K562 (cell line): ENCODE measurements around the gene AMIGO1. TPM values are rescaled to one million over a fixed set of nuclear protein-coding genes. Genes with fewer than 3 reads are reported as not detected.

Experiments used
- ARID4B ChIP-seq: sonication (generic); formaldehyde crosslinking; IDR thresholded peaks from 2 replicates; pipeline ENCODE4 v1.8.0; 2022; ENCODE audit warnings: mild to moderate bottlenecking, missing genetic modification reagents
- BCL6 ChIP-seq: fragments of 250-450 bp; sonication (Bioruptor Pico); IDR thresholded peaks from 2 replicates; pipeline ENCODE4 v1.4.0; 2020
- BRF1 ChIP-seq: IDR thresholded peaks from 3 replicates; pipeline ENCODE4 v1.6.1; 2011; ENCODE audit warnings: borderline replicate concordance, mild to moderate bottlenecking; ENCODE audit not compliant: insufficient read length; ENCODE audit errors: extremely low read depth
- CHD1 ChIP-seq: fragments of 200-600 bp; sonication (generic); IDR thresholded peaks from one replicate; pipeline ENCODE4 v1.6.1; 2012; ENCODE audit warnings: mild to moderate bottlenecking, moderate library complexity, low read length, inconsistent platforms
- DMBX1 ChIP-seq: fragments of 250-450 bp; sonication (Bioruptor Pico); IDR thresholded peaks from 2 replicates; pipeline ENCODE4 v1.8.0; 2022; ENCODE audit warnings: inconsistent platforms, mild to moderate bottlenecking, moderate library complexity, borderline replicate concordance
- HMGN3 ChIP-seq: IDR thresholded peaks from 2 replicates; pipeline ENCODE4 v1.6.1; 2011; ENCODE audit warnings: borderline replicate concordance, low read depth, mild to moderate bottlenecking, mixed read lengths, low read length; ENCODE audit not compliant: insufficient read length; ENCODE audit errors: extremely low read depth
- NFATC3 ChIP-seq: fragments of 450-650 bp; IDR thresholded peaks from 2 replicates; pipeline ENCODE4 v1.6.1; 2017; ENCODE audit warnings: mild to moderate bottlenecking
- NRF1 ChIP-seq, 2 experiments: fragments of 450-650 bp; IDR thresholded peaks in 1 of 2; conservative IDR thresholded peaks in 1 of 2; 2 replicates each; pipeline ENCODE4 v1.6.1; 2014; ENCODE audit warnings: mild to moderate bottlenecking in 2 of 2
- SMAD4 ChIP-seq: fragments of 250-450 bp; sonication (Bioruptor Pico); conservative IDR thresholded peaks from 2 replicates; pipeline ENCODE4 v1.8.0; 2021; ENCODE audit warnings: inconsistent platforms, mild to moderate bottlenecking, moderate library complexity
- TAF1 ChIP-seq: IDR thresholded peaks from 2 replicates; pipeline ENCODE4 v1.6.1; 2011; ENCODE audit warnings: mild to moderate bottlenecking, low read length, moderate library complexity; ENCODE audit not compliant: insufficient read depth, control insufficient read depth, severe bottlenecking; ENCODE audit errors: extremely low read depth
- TEAD1 ChIP-seq, 2 experiments: fragments of 450-650 bp in 1 of 2; sonication (generic) in 1 of 2; formaldehyde crosslinking; IDR thresholded peaks; 2 replicates each; pipeline versions ENCODE4 v1.4.0 to v1.8.0; 2020 to 2022; ENCODE audit warnings: mild to moderate bottlenecking in 2 of 2, missing genetic modification reagents in 1 of 2
- USF2 ChIP-seq: sonication (generic); formaldehyde crosslinking; IDR thresholded peaks from 2 replicates; pipeline ENCODE4 v1.5.0; 2020; ENCODE audit warnings: missing genetic modification reagents
- ZNF174 ChIP-seq: fragments of 250-450 bp; sonication (Bioruptor Pico); IDR thresholded peaks from 2 replicates; pipeline ENCODE4 v1.4.0; 2020; ENCODE audit warnings: mild to moderate bottlenecking
- polyA plus RNA-seq, 8 experiments: library from polyadenylated mRNA; depleted of rRNA in 4 of 8; stranded (reverse) in 5 of 8; unstranded in 3 of 8; fragments of >200 nt; fragmentation: Nextera tagmentation in 2 of 8; fragmentation: Illumina TruSeq in 1 of 8; extraction: Ambion mirVana in 2 of 8; extraction: Trizol in 1 of 8; gene quantifications; 2 replicates each; pipeline versions ENCODE4 v1.2.1 to v1.2.3, GENCODE V29; 2011 to 2014; ENCODE audit warnings: inconsistent platforms in 1 of 8, missing spikeins in 1 of 8
- total RNA-seq, 7 experiments: library from RNA; depleted of rRNA in 6 of 7; stranded (reverse); fragments of >200 nt in 6 of 7; fragmentation: Illumina TruSeq in 2 of 7; extraction: Trizol in 2 of 7; gene quantifications; 2 replicates each; pipeline versions ENCODE4 v1.2.1 to v1.2.3, GENCODE V29; 2011 to 2021; ENCODE audit warnings: low replicate concordance in 1 of 7

The AMIGO1 gene
- total and polyA plus RNA-seq, 9 of the 15 experiments (the other 6 are each of a cell fraction or from before 2014, with no cell fraction given) = 0.24 to 1.0 (median 0.54) TPM

GRCh38 chr1:109509176-109510134 is at the start of gene AMIGO1 (continued):
- peak; percentile 36 for TF ChIP-seq HMGN3
- peak; percentile 66; the same call in 1 of the 2 replicates for TF ChIP-seq ARID4B
- peak; percentile 74 to 82 for TF ChIP-seq NRF1 (conservative IDR thresholded peaks at IDR 0.05 in 1 of 2, IDR thresholded peaks at IDR 0.05 in 1 of 2)
- no peak for TF ChIP-seq CHD1
- peak; percentile 77 for TF ChIP-seq DMBX1 (CRISPR knock-in tag)
- TF ChIP-seq SMAD4 (CRISPR knock-in tag) = peak; percentile 83
- TF ChIP-seq TAF1 = peak; percentile 27
- no peak for TF ChIP-seq BCL6
- TF ChIP-seq TEAD1 (CRISPR knock-in tag; IDR thresholded peaks at IDR 0.05) = no peak
- TF ChIP-seq ZNF174 (CRISPR knock-in tag) = no peak
- TF ChIP-seq BRF1 = no peak
- TF ChIP-seq NFATC3 = no peak
- 0 out of 2 replicates have a peak, but pooled peaks have one; percentile 3 for TF ChIP-seq USF2
